D721Med (cell line): ENCODE measurements around the gene LPCAT1.

Experiments
- DNase-seq: peaks from one replicate; pipeline ENCODE4 v3.0.0; 2011; ENCODE audit warnings: low spot score; ENCODE audit not compliant: insufficient read length
- FAIRE-seq: peaks from 2 replicates; lab custom pipeline; 2011; peaks lifted over from hg19 to GRCh38; lab: Jason Lieb, UNC
- TF ChIP-seq, protein P1 (sequence below): IDR thresholded peaks from 2 replicates; pipeline ENCODE4 v1.5.1; 2012; ENCODE audit warnings: mild to moderate bottlenecking, control low read depth; ENCODE audit not compliant: insufficient read depth; ENCODE audit errors: missing control alignments

Gene LPCAT1

DNA sequence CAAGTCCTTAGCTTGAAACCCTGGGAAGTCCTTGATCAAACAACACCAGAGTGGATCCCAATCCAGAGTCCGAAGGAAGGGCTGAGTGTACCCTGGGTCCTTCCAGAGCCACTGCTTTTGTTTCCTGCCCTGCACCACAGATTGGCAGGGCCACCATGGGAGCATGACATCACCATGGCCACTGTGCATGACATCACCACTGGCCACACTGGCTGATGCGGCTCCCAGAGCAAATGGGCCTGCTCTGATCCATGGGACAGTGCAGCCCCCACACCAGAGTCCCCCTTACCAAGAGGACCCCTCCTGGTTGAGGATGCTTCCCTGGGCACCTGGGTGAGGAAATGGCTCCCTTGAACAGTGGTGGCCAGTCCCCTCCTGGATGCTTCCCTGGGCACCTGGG lies 88.4 kb downstream of the LPCAT1 start:
- FAIRE-seq (no peak), DNase-seq (no peak)
- TF ChIP-seq, protein P1, sequence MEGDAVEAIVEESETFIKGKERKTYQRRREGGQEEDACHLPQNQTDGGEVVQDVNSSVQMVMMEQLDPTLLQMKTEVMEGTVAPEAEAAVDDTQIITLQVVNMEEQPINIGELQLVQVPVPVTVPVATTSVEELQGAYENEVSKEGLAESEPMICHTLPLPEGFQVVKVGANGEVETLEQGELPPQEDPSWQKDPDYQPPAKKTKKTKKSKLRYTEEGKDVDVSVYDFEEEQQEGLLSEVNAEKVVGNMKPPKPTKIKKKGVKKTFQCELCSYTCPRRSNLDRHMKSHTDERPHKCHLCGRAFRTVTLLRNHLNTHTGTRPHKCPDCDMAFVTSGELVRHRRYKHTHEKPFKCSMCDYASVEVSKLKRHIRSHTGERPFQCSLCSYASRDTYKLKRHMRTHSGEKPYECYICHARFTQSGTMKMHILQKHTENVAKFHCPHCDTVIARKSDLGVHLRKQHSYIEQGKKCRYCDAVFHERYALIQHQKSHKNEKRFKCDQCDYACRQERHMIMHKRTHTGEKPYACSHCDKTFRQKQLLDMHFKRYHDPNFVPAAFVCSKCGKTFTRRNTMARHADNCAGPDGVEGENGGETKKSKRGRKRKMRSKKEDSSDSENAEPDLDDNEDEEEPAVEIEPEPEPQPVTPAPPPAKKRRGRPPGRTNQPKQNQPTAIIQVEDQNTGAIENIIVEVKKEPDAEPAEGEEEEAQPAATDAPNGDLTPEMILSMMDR: no peak

DNA sequence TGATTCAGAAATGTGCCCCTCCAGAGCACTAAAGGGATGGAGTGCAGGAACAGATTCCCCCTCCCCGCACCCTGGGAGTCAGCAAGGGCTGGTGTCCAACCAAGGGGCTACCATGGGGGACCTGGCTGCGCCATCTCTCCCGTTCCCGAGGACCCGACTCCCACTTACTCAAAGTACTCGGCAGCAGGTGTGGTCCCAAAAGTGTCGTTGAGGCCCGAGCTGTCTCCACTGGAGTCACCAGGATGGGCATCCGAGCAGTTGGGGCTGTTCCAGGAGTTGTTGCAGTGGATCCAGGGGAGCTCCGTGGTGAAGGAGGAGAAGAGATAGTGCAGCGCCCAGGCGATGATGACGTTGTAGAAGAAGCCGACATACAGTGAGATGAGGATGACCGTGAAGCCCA lies 91.5 kb downstream of the LPCAT1 start:
- no peak for FAIRE-seq
- DNase-seq: no peak
- TF ChIP-seq, protein P1: no peak

DNA sequence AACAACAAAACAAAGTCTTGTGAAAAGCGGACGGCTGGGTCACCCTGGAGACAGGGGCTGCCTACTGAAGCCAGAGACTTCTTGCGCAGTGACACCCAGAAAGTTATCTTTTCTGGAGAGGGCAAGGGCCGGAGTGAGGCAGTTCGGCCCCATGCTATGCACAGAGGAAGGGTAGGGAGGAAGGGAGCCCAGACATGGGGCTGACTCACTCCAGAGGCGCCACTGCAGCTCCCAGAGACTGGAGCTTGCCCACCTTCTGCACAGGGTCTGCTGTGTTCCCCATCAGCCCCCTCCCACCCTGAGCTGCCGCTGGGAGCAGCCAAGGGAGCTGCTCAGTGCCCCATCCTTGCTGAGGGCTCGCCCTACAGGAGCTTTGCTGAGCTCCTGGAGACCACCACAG lies 91.9 kb downstream of the LPCAT1 start:
- FAIRE-seq: no peak
- TF ChIP-seq, protein P1: no peak
- no peak for DNase-seq

DNA sequence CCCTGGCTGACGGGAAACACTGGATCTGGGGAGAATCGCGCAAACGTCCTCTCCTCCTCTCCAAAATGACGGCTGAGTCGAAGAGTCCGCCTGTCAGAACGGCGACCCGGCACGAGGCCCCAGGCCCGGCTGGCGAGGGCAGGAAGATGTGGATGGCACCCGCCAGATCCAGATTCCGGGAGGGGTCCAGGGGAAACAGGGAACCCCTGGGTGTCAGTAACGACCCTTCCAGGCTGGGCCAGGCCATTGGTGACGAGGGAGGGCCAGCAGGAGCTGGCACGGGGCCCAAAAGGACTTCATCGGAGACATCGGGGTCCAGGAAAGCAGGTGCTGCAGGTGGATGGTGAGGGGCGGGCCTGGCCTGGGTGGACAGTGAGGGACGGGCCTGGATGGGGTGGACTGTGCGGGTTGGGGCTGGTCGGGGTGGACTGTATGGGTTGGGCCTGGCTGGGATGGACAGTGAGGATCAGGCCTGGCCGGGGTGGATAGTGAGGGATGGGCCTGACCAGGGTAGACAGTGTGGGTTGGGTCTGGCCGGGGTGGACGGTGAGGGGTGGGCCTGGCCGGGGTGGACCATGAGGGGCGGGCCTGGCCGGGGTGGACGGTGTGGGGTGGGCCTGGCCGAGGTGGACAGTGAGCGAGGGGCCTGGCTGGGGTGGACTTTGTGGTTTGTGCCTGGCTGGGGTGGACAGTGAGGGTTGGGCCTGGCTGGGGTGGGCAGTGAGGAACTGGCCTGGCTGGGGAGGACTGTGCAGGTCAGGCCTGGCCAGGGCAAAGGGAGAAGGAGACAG lies 92.5 kb downstream of the LPCAT1 start:
- TF ChIP-seq, protein P1: no peak
- DNase-seq (no peak), FAIRE-seq (no peak)

DNA sequence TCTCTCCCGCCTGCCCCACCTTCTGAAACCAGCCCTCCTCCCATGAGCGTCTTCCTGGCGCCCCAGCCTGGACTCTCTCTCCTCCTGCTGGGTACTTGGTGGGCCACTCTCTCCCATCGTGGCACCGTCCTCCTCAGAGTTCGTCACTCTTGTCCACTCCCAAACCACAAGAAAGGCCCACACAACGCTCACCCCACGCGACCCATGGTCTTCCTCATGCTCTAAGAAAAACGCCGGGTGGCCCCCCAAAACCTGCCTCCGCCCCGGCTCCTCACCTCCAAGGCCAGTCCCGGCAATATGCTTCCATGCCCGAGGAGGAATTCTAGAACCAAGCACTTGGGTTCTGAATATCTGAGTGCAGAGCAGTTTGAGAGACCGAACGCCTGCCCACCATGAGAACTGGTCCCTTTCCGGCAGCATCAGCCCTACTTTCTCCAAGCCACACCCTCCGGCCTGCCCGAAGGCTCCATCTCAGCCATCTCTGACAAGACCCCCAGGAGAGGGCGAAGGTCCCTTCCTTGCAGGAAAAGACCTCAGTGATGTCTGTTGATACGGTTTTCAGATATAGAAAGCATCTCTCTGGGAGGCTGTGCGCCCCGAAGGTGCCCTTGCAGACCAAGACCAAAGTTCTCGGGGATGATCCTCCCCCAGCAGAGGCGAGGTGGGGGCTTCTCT lies 93.5 kb downstream of the LPCAT1 start:
- DNase-seq (no peak), FAIRE-seq (no peak)
- TF ChIP-seq, protein P1: no peak

DNA sequence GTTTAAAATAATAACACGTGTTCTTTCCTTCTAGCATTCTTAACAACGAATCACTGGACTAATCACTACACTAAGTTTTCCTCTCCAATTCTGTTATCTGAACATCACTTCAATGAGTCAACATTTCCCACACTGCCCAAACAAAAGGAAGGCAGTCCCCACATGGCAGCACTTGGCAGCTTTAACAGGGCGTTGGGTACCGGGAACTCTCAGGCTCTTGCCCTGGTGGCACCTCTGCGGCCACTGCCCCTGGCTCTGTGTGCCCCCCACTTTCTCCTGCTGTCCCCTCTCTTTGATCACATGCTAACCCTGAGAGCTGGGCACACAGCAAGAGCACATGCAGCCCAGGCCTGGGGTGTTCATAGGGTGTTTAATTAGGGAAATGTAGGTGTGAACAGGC lies 94.3 kb downstream of the LPCAT1 start:
- TF ChIP-seq, protein P1: no peak
- DNase-seq (no peak), FAIRE-seq (no peak)

DNA sequence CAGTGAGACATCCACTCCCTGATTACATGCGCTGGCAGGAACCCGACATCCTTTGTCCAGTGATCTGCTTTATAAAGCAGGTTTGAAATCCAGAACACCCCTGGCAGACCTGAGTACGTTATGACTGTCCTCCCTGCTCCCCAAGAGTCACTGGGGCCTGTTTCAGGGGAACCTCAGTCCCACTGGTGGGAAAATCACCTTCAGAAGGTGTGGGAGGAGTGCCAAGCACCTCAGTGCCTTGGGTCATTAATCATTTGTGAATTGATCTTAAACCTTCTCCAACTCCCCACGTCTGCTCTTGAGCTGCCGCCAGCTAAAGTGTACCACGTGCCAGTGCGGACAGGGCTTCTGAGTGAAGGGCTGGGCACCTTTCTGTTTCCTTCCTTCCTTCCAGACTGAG lies 94.7 kb downstream of the LPCAT1 start:
- no peak for FAIRE-seq
- no peak for DNase-seq

More for the DNA sequence above, 94.7 kb downstream of the LPCAT1 start:
- TF ChIP-seq, protein P1: no peak
